Neural progenitor cell (in vitro differentiated cells): ENCODE measurements around the gene CAV1. TPM values are rescaled to one million over a fixed set of nuclear protein-coding genes. Genes with fewer than 3 reads are reported as not detected.

Source experiments
- DNase-seq: peaks from one replicate; pipeline ENCODE4 v3.0.0-alpha.2; 2016; ENCODE audit warnings: low spot score
- H2AFZ ChIP-seq: fragments of 200-600 bp; sonication (generic); replicated peaks from 2 replicates; pipeline ENCODE4 v1.6.1; 2016; ENCODE audit warnings: antibody characterized with exemption
- H3F3A ChIP-seq: fragments of 200-600 bp; sonication (generic); 2 replicates; pipeline ENCODE4 v1.6.1; 2016; ENCODE audit warnings: antibody characterized with exemption, low read depth
- H3K27ac ChIP-seq: fragments of 200-600 bp; sonication (generic); 2 replicates; pipeline ENCODE4 v1.5.1; 2016; ENCODE audit warnings: mild to moderate bottlenecking
- H3K27me3 ChIP-seq: fragments of 200-600 bp; sonication (generic); 2 replicates; pipeline ENCODE4 v1.6.1; 2016; ENCODE audit warnings: mild to moderate bottlenecking, moderate library complexity
- H3K36me3 ChIP-seq: fragments of 200-600 bp; sonication (generic); 2 replicates; pipeline ENCODE4 v1.5.1; 2016
- H3K4me1 ChIP-seq: fragments of 200-600 bp; sonication (generic); 2 replicates; pipeline ENCODE4 v1.6.1; 2016; ENCODE audit warnings: mixed run types
- H3K4me2 ChIP-seq: fragments of 200-600 bp; sonication (generic); 2 replicates; pipeline ENCODE4 v1.6.1; 2016
- H3K4me3 ChIP-seq: fragments of 200-600 bp; sonication (generic); 2 replicates; pipeline ENCODE4 v1.5.1; 2016
- H3K79me2 ChIP-seq: fragments of 200-600 bp; sonication (generic); 2 replicates; pipeline ENCODE4 v1.6.1; 2016; ENCODE audit warnings: low read depth
- H3K9ac ChIP-seq: fragments of 200-600 bp; sonication (generic); 2 replicates; pipeline ENCODE4 v1.6.1; 2016
- H3K9me3 ChIP-seq: fragments of 200-600 bp; sonication (generic); 2 replicates; pipeline ENCODE4 v1.5.1; 2016; ENCODE audit warnings: low read depth
- H4K20me1 ChIP-seq: fragments of 200-600 bp; sonication (generic); 2 replicates; pipeline ENCODE4 v1.6.1; 2016; ENCODE audit warnings: low read depth
- H3K27ac Mint-ChIP-seq: 3 replicates; pipeline ENCODE4 v1.8.0; 2021; ENCODE audit warnings: mixed read lengths
- H3K27me3 Mint-ChIP-seq: 2 replicates; pipeline ENCODE4 v1.8.0; 2022; ENCODE audit warnings: low read depth, mild to moderate bottlenecking, inconsistent platforms, moderate library complexity, mixed read lengths; ENCODE audit not compliant: insufficient read depth
- H3K36me3 Mint-ChIP-seq: 3 replicates; pipeline ENCODE4 v1.8.0; 2021; ENCODE audit warnings: mixed read lengths
- H3K4me1 Mint-ChIP-seq: 3 replicates; pipeline ENCODE4 v1.8.0; 2021; ENCODE audit warnings: mixed read lengths
- H3K4me3 Mint-ChIP-seq: 3 replicates; pipeline ENCODE4 v1.8.0; 2021; ENCODE audit warnings: mild to moderate bottlenecking, moderate library complexity, mixed read lengths
- H3K9me3 Mint-ChIP-seq: 3 replicates; pipeline ENCODE4 v1.8.0; 2020; ENCODE audit warnings: mixed read lengths
- EZH2 ChIP-seq: fragments of 200-600 bp; sonication (generic); IDR thresholded peaks from 2 replicates; pipeline ENCODE4 v1.6.1; 2017; ENCODE audit warnings: antibody characterized with exemption, mild to moderate bottlenecking, moderate library complexity
- EZH2phosphoT487 ChIP-seq: fragments of 200-600 bp; sonication (generic); IDR thresholded peaks from 2 replicates; pipeline ENCODE4 v1.6.1; 2017; ENCODE audit warnings: antibody characterized with exemption
- total RNA-seq: library from RNA; depleted of rRNA; stranded (reverse); fragments of >200 nt; gene quantifications from 2 replicates; pipeline ENCODE4 v1.2.3, GENCODE V29; 2015; ENCODE audit warnings: low replicate concordance
- TF ChIP-seq, protein P1 (sequence below): fragments of 200-600 bp; sonication (generic); IDR thresholded peaks from 2 replicates; pipeline ENCODE4 v1.5.1; 2017; ENCODE audit warnings: antibody characterized with exemption, mild to moderate bottlenecking

Gene CAV1, protein sequence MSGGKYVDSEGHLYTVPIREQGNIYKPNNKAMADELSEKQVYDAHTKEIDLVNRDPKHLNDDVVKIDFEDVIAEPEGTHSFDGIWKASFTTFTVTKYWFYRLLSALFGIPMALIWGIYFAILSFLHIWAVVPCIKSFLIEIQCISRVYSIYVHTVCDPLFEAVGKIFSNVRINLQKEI
- 0.19 and 1.2 TPM in 2 replicates for total RNA-seq

DNA sequence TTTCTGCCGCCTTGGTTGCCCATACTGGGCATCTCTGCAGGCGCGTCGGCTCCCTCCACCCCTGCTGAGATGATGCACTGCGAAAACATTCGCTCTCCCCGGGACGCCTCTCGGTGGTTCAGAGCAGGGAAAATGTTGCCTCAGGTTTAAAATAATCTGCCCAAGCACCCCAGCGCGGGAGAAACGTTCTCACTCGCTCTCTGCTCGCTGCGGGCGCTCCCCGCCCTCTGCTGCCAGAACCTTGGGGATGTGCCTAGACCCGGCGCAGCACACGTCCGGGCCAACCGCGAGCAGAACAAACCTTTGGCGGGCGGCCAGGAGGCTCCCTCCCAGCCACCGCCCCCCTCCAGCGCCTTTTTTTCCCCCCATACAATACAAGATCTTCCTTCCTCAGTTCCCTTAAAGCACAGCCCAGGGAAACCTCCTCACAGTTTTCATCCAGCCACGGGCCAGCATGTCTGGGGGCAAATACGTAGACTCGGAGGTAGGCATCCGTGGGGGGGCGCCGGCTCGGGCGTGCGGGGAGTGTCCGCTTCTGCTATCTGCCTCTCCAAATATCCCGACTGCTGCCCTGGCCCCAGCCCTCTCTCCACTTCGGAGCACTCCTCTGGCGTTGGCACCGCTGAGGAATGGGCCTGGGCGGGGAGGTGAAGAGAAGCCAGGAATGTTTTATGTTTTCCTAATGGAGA lies at the start of gene CAV1:
Gene CAV1 (plus strand): TSS at position 428 of the 689 bp plus-strand sequence. CDS start 27 bp downstream, at position 455.
- H3K27ac Mint-ChIP-seq, result peak within 1 kb of the TSS; percentile 78
- H2AFZ ChIP-seq, result peak within 1 kb of the TSS; percentile 96
- peak within 1 kb of the TSS; percentile 98 for H3K4me2 ChIP-seq
- no peak within 1 kb of the TSS for H3K9ac ChIP-seq
- peak within 1 kb of the TSS; percentile 89 for H3K4me3 Mint-ChIP-seq
- H4K20me1 ChIP-seq, result no peaks in the 10 kb centered on the region
- DNase-seq, result peak; percentile 52
- no peaks in the 10 kb centered on the region for H3K9me3 Mint-ChIP-seq
- no peaks in the 10 kb centered on the region for H3K4me1 ChIP-seq
- peaks cover 51% of the 10 kb centered on the region for H3K27me3 ChIP-seq
- no peaks in the 10 kb centered on the region for H3K36me3 ChIP-seq
- peak within 1 kb of the TSS; percentile 68 for H3K4me3 ChIP-seq
- TF ChIP-seq EZH2, result no peak
- H3K36me3 Mint-ChIP-seq, result no peaks in the 10 kb centered on the region
- H3K79me2 ChIP-seq, result no peaks in the 10 kb centered on the region
- H3K4me1 Mint-ChIP-seq, result peaks cover 26% of the 10 kb centered on the region
- H3K27me3 Mint-ChIP-seq, result peaks cover 32% of the 10 kb centered on the region
- no peak within 1 kb of the TSS for H3K27ac ChIP-seq
- no peaks in the 10 kb centered on the region for H3K9me3 ChIP-seq
- peaks cover 13% of the 10 kb centered on the region for H3F3A ChIP-seq

DNA sequence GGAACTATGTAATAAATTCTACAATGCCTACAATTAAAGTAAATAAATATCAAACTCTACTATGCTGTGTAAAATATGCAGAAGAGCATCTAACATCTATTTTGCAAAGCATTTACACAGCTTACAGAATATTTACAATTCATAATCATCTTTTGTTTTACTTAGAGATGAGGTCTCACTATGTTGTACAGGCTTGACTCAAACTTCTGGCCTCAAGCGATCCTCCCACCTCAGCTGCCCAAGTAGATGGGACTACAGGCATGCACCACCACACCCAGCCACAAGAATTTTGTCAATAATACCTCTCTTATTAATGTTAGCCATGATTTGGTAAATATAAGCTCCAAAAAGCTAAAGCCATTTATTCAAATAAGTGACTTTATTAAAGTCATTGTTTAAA lies 47.2 kb upstream of the CAV1 start:
- H3K9me3 Mint-ChIP-seq, result peaks cover 2% of the 10 kb centered on the region
- Histone ChIP-seq H3K9ac (no peak overlapping the region), H3K4me1 (no peaks in the 10 kb centered on the region), H3K4me2 (no peak overlapping the region), H3K27ac (no peak overlapping the region), H3K36me3 (no peaks in the 10 kb centered on the region), H3K79me2 (no peaks in the 10 kb centered on the region), H3K4me3 (no peak overlapping the region), H3K9me3 (no peaks in the 10 kb centered on the region), H3K27me3 (no peaks in the 10 kb centered on the region), H2AFZ (no peak overlapping the region), H3F3A (no peaks in the 10 kb centered on the region), H4K20me1 (no peaks in the 10 kb centered on the region)
- no peak overlapping the region for H3K27ac Mint-ChIP-seq
- no peaks in the 10 kb centered on the region for H3K36me3 Mint-ChIP-seq
- no peak overlapping the region for H3K4me3 Mint-ChIP-seq
- no peak for TF ChIP-seq EZH2
- TF ChIP-seq, protein P1, sequence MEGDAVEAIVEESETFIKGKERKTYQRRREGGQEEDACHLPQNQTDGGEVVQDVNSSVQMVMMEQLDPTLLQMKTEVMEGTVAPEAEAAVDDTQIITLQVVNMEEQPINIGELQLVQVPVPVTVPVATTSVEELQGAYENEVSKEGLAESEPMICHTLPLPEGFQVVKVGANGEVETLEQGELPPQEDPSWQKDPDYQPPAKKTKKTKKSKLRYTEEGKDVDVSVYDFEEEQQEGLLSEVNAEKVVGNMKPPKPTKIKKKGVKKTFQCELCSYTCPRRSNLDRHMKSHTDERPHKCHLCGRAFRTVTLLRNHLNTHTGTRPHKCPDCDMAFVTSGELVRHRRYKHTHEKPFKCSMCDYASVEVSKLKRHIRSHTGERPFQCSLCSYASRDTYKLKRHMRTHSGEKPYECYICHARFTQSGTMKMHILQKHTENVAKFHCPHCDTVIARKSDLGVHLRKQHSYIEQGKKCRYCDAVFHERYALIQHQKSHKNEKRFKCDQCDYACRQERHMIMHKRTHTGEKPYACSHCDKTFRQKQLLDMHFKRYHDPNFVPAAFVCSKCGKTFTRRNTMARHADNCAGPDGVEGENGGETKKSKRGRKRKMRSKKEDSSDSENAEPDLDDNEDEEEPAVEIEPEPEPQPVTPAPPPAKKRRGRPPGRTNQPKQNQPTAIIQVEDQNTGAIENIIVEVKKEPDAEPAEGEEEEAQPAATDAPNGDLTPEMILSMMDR, result no peak
- TF ChIP-seq EZH2phosphoT487, result no peak
- no peak for DNase-seq
- H3K4me1 Mint-ChIP-seq, result no peaks in the 10 kb centered on the region
- H3K27me3 Mint-ChIP-seq, result no peaks in the 10 kb centered on the region

DNA sequence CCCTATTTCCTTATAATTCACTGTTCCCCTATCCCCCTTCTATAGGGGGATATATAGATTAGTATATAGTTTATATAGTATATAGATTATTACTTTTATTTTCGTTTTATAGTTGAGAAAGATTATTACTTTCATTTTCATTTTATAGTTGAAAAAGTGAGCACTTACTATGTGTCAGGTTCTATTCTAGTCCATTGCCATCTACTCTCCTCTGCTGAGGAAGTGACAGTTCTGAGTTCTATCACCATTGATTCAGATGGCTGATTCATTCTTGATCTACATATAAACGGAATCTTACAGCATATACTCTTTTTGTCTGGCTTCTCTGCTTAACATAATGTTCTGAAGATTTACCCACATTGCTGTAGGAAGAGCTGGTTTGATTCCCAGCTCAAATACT lies 46.0 kb upstream of the CAV1 start:
- no peaks in the 10 kb centered on the region for H3K4me1 ChIP-seq
- Mint-ChIP-seq H3K36me3 (no peaks in the 10 kb centered on the region), H3K4me1 (no peaks in the 10 kb centered on the region), H3K4me3 (no peak overlapping the region), H3K27me3 (no peaks in the 10 kb centered on the region), H3K27ac (no peak overlapping the region), H3K9me3 (peaks cover 2% of the 10 kb centered on the region)
- H3K4me3 ChIP-seq, result no peak overlapping the region
- no peaks in the 10 kb centered on the region for H3F3A ChIP-seq
- H3K9me3 ChIP-seq, result no peaks in the 10 kb centered on the region
- H3K27me3 ChIP-seq, result no peaks in the 10 kb centered on the region
- TF ChIP-seq EZH2phosphoT487, result no peak
- TF ChIP-seq, protein P1, result no peak
- no peak for TF ChIP-seq EZH2
- no peak overlapping the region for H3K9ac ChIP-seq
- H3K27ac ChIP-seq, result no peak overlapping the region
- H4K20me1 ChIP-seq, result no peaks in the 10 kb centered on the region
- H2AFZ ChIP-seq, result no peak overlapping the region
- no peak overlapping the region for H3K4me2 ChIP-seq
- H3K79me2 ChIP-seq, result no peaks in the 10 kb centered on the region
- H3K36me3 ChIP-seq, result no peaks in the 10 kb centered on the region
- DNase-seq, result no peak
